ENCODE measurements around the gene LRMDA. TPM values are rescaled to one million over a fixed set of nuclear protein-coding genes. Genes with fewer than 3 reads are reported as not detected.

The LRMDA gene
- total RNA-seq, 1 experiment from 2014 or later = not detected

GRCh38 chr10:76025124-76025477 is 593.7 kb downstream of the LRMDA start:
- Histone ChIP-seq H3K9me3 (ENCODE audit: low read length) (no peaks in the 10 kb centered on the region), H3K4me2 (ENCODE audit: low read depth, low read length, poor library complexity, severe bottlenecking) (no peak overlapping the region), H3K79me2 (ENCODE audit: low read length) (no peaks in the 10 kb centered on the region), H3K27ac (ENCODE audit: low read length) (no peak overlapping the region), H3K27me3 (ENCODE audit: low read length) (no peaks in the 10 kb centered on the region), H3K4me1 (ENCODE audit: low read length) (no peaks in the 10 kb centered on the region), H4K20me1 (ENCODE audit: insufficient read depth, low read depth, low read length) (no peaks in the 10 kb centered on the region), H3K4me3 (ENCODE audit: low read length) (no peak overlapping the region), H3K9ac (ENCODE audit: low read length) (no peak overlapping the region), H3K36me3 (ENCODE audit: insufficient read depth, low read length) (no peaks in the 10 kb centered on the region), H3K9me2 (replicated peaks; ENCODE audit: insufficient read depth, low read length) (no peaks in the 10 kb centered on the region), H2AFZ (ENCODE audit: low read length) (no peak overlapping the region)
- no peak for DNase-seq

GRCh38 chr10:76026176-76026771 is 594.9 kb downstream of the LRMDA start:
- Histone ChIP-seq H3K4me3 (ENCODE audit: low read length) (no peak overlapping the region), H2AFZ (ENCODE audit: low read length) (no peak overlapping the region), H3K9me2 (replicated peaks; ENCODE audit: insufficient read depth, low read length) (no peaks in the 10 kb centered on the region), H3K27ac (ENCODE audit: low read length) (no peak overlapping the region), H3K27me3 (ENCODE audit: low read length) (no peaks in the 10 kb centered on the region), H3K4me1 (ENCODE audit: low read length) (no peaks in the 10 kb centered on the region), H3K9me3 (ENCODE audit: low read length) (no peaks in the 10 kb centered on the region), H3K4me2 (ENCODE audit: low read depth, low read length, poor library complexity, severe bottlenecking) (no peak overlapping the region), H3K9ac (ENCODE audit: low read length) (no peak overlapping the region), H4K20me1 (ENCODE audit: insufficient read depth, low read depth, low read length) (no peaks in the 10 kb centered on the region), H3K36me3 (ENCODE audit: insufficient read depth, low read length) (no peaks in the 10 kb centered on the region), H3K79me2 (ENCODE audit: low read length) (no peaks in the 10 kb centered on the region)
- DNase-seq = no peak

DNA sequence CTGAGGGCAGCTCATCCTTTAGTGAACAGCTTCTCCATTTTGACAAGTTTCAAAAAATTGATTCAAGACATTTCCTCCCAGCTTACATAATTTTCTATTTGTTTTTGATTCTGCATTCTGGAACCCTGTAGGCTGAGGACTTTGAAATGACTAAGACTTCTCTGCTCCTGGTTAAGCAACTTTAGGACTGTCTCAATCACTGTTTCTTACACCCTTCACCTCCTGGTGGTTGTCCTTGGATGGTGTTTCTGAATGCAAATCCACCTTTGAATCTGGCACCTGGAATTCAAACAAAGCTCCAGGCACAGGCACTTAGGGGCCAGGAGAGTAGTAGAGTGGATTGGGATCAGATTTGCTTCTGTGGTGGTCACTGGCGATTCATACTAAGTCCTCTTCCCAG is 595.5 kb downstream of the LRMDA start:
- Histone ChIP-seq H3K4me2 (ENCODE audit: low read depth, low read length, poor library complexity, severe bottlenecking) (no peak overlapping the region), H3K9me3 (ENCODE audit: low read length) (no peaks in the 10 kb centered on the region), H3K9ac (ENCODE audit: low read length) (no peak overlapping the region), H2AFZ (ENCODE audit: low read length) (no peak overlapping the region), H3K4me1 (ENCODE audit: low read length) (no peaks in the 10 kb centered on the region), H3K36me3 (ENCODE audit: insufficient read depth, low read length) (no peaks in the 10 kb centered on the region), H3K27ac (ENCODE audit: low read length) (no peak overlapping the region), H3K27me3 (ENCODE audit: low read length) (no peaks in the 10 kb centered on the region), H3K4me3 (ENCODE audit: low read length) (no peak overlapping the region), H3K79me2 (ENCODE audit: low read length) (no peaks in the 10 kb centered on the region), H3K9me2 (replicated peaks; ENCODE audit: insufficient read depth, low read length) (no peaks in the 10 kb centered on the region), H4K20me1 (ENCODE audit: insufficient read depth, low read depth, low read length) (no peaks in the 10 kb centered on the region)
- DNase-seq = no peak

- Histone ChIP-seq H3K79me2 (ENCODE audit: low read length) (no peaks in the 10 kb centered on the region), H3K27ac (ENCODE audit: low read length) (no peak overlapping the region), H3K9ac (ENCODE audit: low read length) (no peak overlapping the region), H3K9me2 (replicated peaks; ENCODE audit: insufficient read depth, low read length) (no peaks in the 10 kb centered on the region), H3K4me1 (ENCODE audit: low read length) (no peaks in the 10 kb centered on the region), H3K4me2 (ENCODE audit: low read depth, low read length, poor library complexity, severe bottlenecking) (no peak overlapping the region), H3K27me3 (ENCODE audit: low read length) (no peaks in the 10 kb centered on the region), H4K20me1 (ENCODE audit: insufficient read depth, low read depth, low read length) (no peaks in the 10 kb centered on the region), H3K9me3 (ENCODE audit: low read length) (no peaks in the 10 kb centered on the region), H3K36me3 (ENCODE audit: insufficient read depth, low read length) (no peaks in the 10 kb centered on the region), H2AFZ (ENCODE audit: low read length) (no peak overlapping the region), H3K4me3 (ENCODE audit: low read length) (no peak overlapping the region)
- DNase-seq = no peak
These were observed 598.4 kb downstream of the LRMDA start for GRCh38 chr10:76029782-76030181.

DNA sequence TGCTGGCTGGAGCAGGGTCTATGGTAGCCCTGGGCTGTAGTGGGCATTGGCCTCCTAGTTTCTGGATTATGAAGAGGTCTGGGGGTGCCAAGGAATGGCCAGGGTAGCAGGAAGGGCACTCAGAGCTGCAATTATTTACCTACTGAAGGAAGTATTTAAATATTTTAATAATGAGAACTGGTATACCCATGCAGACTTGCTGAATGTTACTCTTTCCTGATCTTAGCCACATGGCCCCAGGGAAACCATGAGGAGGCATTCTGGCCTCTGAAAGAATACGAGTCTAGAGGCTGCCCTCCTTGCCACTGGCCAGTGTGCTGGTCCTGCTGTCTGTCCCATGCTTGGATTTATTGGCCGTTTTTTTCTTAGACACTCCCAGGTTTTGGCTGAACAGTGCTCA is 599.7 kb downstream of the LRMDA start:
- Histone ChIP-seq H3K9ac (ENCODE audit: low read length) (no peak overlapping the region), H2AFZ (ENCODE audit: low read length) (no peak overlapping the region), H3K4me2 (ENCODE audit: low read depth, low read length, poor library complexity, severe bottlenecking) (no peak overlapping the region), H3K9me3 (ENCODE audit: low read length) (no peaks in the 10 kb centered on the region), H3K9me2 (replicated peaks; ENCODE audit: insufficient read depth, low read length) (no peaks in the 10 kb centered on the region), H3K36me3 (ENCODE audit: insufficient read depth, low read length) (no peaks in the 10 kb centered on the region), H4K20me1 (ENCODE audit: insufficient read depth, low read depth, low read length) (no peaks in the 10 kb centered on the region), H3K27ac (ENCODE audit: low read length) (no peak overlapping the region), H3K79me2 (ENCODE audit: low read length) (no peaks in the 10 kb centered on the region), H3K4me3 (ENCODE audit: low read length) (no peak overlapping the region), H3K27me3 (ENCODE audit: low read length) (no peaks in the 10 kb centered on the region), H3K4me1 (ENCODE audit: low read length) (no peaks in the 10 kb centered on the region)
- peak; percentile 20 for DNase-seq

- Histone ChIP-seq H3K79me2 (ENCODE audit: low read length) (no peaks in the 10 kb centered on the region), H3K4me1 (ENCODE audit: low read length) (no peaks in the 10 kb centered on the region), H3K4me3 (ENCODE audit: low read length) (no peak overlapping the region), H3K9ac (ENCODE audit: low read length) (no peak overlapping the region), H2AFZ (ENCODE audit: low read length) (no peak overlapping the region), H3K36me3 (ENCODE audit: insufficient read depth, low read length) (no peaks in the 10 kb centered on the region), H3K9me3 (ENCODE audit: low read length) (no peaks in the 10 kb centered on the region), H3K9me2 (replicated peaks; ENCODE audit: insufficient read depth, low read length) (no peaks in the 10 kb centered on the region), H3K27ac (ENCODE audit: low read length) (no peak overlapping the region), H3K4me2 (ENCODE audit: low read depth, low read length, poor library complexity, severe bottlenecking) (no peak overlapping the region), H3K27me3 (ENCODE audit: low read length) (no peaks in the 10 kb centered on the region), H4K20me1 (ENCODE audit: insufficient read depth, low read depth, low read length) (no peaks in the 10 kb centered on the region)
- DNase-seq = no peak
These were observed 600.6 kb downstream of the LRMDA start for GRCh38 chr10:76031769-76032699.

DNA sequence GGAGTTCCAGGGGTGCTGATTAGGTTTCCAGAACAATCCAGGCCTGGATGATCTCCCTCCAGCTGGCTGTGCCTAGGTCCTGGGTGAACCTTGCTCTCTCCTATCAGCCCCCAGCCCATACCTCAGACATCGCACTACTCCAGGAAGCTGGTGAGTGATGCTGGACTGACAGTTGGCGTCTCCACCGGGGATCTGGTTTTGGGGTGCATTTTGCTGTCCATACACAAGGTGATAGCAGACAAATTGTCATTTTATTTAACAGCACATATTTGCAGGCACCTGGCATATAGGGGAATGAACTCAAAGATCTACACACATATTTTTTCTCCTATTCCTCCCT is 601.2 kb downstream of the LRMDA start:
- Histone ChIP-seq H2AFZ (ENCODE audit: low read length) (no peak overlapping the region), H4K20me1 (ENCODE audit: insufficient read depth, low read depth, low read length) (no peaks in the 10 kb centered on the region), H3K9me2 (replicated peaks; ENCODE audit: insufficient read depth, low read length) (no peaks in the 10 kb centered on the region), H3K27ac (ENCODE audit: low read length) (no peak overlapping the region), H3K4me1 (ENCODE audit: low read length) (no peaks in the 10 kb centered on the region), H3K9ac (ENCODE audit: low read length) (no peak overlapping the region), H3K79me2 (ENCODE audit: low read length) (no peaks in the 10 kb centered on the region), H3K27me3 (ENCODE audit: low read length) (no peaks in the 10 kb centered on the region), H3K36me3 (ENCODE audit: insufficient read depth, low read length) (no peaks in the 10 kb centered on the region), H3K4me2 (ENCODE audit: low read depth, low read length, poor library complexity, severe bottlenecking) (no peak overlapping the region), H3K4me3 (ENCODE audit: low read length) (no peak overlapping the region), H3K9me3 (ENCODE audit: low read length) (no peaks in the 10 kb centered on the region)
- no peak for DNase-seq

GRCh38 chr10:76033457-76034196 is 602.2 kb downstream of the LRMDA start:
- no peak overlapping the region for H3K27ac ChIP-seq (ENCODE audit: low read length)
- no peak overlapping the region for H3K4me3 ChIP-seq (ENCODE audit: low read length)
- DNase-seq = no peak
- H3K4me1 ChIP-seq (ENCODE audit: low read length) = no peaks in the 10 kb centered on the region
- no peak overlapping the region for H2AFZ ChIP-seq (ENCODE audit: low read length)
- no peak overlapping the region for H3K9ac ChIP-seq (ENCODE audit: low read length)
- H3K4me2 ChIP-seq (ENCODE audit: low read depth, low read length, poor library complexity, severe bottlenecking) = no peak overlapping the region
- no peaks in the 10 kb centered on the region for H3K36me3 ChIP-seq (ENCODE audit: insufficient read depth, low read length)
- no peaks in the 10 kb centered on the region for H3K9me2 ChIP-seq (replicated peaks; ENCODE audit: insufficient read depth, low read length)
- no peaks in the 10 kb centered on the region for H3K27me3 ChIP-seq (ENCODE audit: low read length)
- peaks cover 4% of the 10 kb centered on the region for H3K9me3 ChIP-seq (ENCODE audit: low read length)
- no peaks in the 10 kb centered on the region for H3K79me2 ChIP-seq (ENCODE audit: low read length)
- no peaks in the 10 kb centered on the region for H4K20me1 ChIP-seq (ENCODE audit: insufficient read depth, low read depth, low read length)
